Measurements from ENCODE around the gene HBS1L. TPM values are rescaled to one million over a fixed set of nuclear protein-coding genes. Genes with fewer than 3 reads are reported as not detected.

Gene HBS1L
- total RNA-seq, 4 donors from 2014 or later: 39.2 to 54.8 (median 47.0) TPM

- TF ChIP-seq CTCF (IDR thresholded peaks at IDR 0.05): no peak
- DNase-seq (ENCODE audit: low spot score): no peak
- ATAC-seq (ENCODE audit: low FRiP score): no peak
These were observed 50.2 kb downstream of the HBS1L start for GRCh38 chr6:135004399-135004798.

DNA sequence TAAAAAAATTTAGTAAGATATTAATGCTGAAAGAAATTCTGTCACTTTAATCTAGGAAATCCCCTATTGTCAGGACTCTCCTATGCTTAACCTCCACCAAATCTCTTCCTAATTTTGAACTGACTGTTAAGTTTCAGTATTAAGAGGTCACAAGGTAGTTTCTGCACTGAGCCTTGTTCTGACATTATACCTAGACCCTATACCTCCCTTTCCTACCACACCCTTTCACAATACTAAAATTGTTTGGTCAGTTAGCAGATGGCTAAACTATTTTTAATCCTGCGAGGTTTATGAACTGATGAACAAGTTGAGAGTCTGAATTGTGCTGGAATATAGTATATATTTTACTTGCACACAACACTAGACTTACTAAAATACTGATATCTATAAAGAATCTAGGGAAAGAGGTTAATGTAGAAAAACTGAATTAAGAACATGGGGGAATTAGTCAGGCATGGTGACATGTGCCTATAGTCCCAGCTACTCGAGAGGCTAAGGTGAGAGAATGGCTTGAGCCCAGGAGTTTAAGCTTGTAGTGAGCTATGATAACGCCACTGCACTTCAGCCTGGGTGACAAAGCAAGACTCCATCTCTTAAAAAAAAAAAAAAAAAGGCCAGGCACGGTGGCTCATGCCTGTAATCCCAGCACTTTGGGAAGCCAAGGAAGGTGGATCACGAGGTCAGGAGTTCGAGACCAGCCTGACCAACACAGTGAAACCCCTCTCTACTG lies 51.5 kb downstream of the HBS1L start:
- DNase-seq (ENCODE audit: low spot score) (no peak), ATAC-seq (ENCODE audit: low FRiP score) (no peak)
- TF ChIP-seq CTCF (IDR thresholded peaks at IDR 0.05): no peak

DNA sequence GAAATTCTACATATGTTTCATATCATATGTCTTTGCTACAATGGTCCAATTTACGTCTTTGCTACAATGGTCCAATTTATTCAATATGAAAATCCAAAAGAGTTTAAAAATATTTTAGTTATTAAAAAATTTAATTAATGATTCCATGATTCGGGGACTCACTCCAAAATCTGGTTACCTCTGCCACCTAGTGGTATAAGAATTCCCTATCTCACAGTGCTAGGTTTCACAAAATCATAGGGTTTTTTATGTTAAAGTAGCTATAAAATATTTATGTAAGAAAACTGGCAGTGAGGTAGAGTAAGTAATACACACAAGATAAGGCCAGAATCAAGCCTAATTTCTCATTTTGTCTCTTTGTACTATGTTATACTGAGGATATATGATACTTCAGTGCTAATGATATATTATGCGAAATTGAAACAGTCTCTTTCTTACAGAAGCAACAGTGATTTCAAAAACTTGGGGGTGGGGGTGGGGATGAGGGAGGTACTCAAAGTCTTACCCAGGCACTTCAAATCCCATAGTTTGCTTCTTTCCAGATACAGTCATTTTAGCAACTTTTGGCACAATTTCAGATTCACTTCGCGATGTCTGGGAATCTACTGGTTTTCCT lies 52.3 kb downstream of the HBS1L start:
- ATAC-seq (ENCODE audit: low FRiP score): no peak
- TF ChIP-seq CTCF (IDR thresholded peaks at IDR 0.05): no peak
- DNase-seq (ENCODE audit: low spot score): no peak

- ATAC-seq (ENCODE audit: low FRiP score) (no peak), DNase-seq (ENCODE audit: low spot score) (no peak)
- TF ChIP-seq CTCF (IDR thresholded peaks at IDR 0.05): no peak
These were observed 55.5 kb downstream of the HBS1L start for GRCh38 chr6:134999107-134999506.

DNA sequence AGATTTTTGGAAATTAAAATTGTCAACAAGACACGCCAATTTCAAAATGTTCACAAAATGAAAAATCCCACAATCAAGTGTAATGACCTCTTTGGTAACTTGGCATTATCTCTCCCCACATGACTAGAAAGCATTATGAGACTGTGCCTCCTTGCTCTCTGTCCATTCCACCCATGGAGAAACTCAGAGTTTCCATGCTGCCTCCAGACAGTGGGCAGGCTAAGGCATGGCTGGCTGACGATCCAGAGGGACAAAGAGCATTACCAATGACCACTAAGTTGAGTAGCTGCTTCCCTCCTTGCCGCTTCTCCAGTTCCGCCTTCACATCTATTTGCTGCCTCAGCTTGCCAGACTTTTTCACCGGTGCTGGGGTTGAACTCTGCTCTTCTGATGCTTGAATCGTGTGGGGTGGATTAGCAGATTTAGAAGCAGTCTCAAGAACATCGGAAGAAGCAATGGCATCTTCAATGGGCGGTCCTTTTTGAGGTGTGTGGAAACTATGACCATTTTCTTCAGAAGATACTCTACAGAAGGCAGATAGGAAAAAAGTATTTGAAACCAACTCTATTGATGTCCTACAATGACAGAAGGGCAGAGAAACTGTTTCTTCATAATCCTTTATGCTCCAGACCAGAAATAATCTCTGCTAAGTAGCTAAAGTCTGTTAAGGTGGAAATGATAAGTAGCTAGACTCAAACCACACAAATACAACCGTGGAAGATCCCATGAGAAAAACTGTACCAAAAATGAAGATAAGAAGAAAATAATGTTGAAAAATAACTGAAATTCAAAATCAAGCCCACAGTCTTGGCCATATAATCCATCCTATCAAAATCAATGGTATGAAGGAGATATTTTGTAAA lies 57.3 kb downstream of the HBS1L start:
- DNase-seq (ENCODE audit: low spot score): no peak
- ATAC-seq (ENCODE audit: low FRiP score): no peak
- TF ChIP-seq CTCF (IDR thresholded peaks at IDR 0.05): no peak

DNA sequence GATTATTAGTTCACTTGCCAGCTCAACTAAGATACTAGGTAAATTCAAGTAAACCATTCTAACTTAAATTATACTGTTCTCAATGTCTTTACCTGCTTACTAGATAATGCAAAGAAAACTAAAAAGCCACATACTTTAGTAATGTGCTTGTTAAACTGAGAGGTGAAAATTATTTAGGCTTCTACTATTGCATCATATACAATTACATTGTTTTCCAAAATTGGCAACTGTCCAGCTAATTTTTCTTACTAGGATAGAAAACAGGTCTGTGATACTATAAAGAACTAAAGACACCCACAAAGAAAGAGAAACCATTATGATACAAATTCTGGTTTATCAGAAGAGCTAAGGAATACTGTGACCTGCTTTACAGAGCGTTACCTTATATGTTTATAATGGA lies 59.1 kb downstream of the HBS1L start:
- DNase-seq (ENCODE audit: low spot score) (no peak), ATAC-seq (ENCODE audit: low FRiP score) (no peak)
- no peak for TF ChIP-seq CTCF (IDR thresholded peaks at IDR 0.05)
